ENCODE data around the gene DCAF7. TPM values are rescaled to one million over a fixed set of nuclear protein-coding genes. Genes with fewer than 3 reads are reported as not detected.

The DCAF7 gene
- total RNA-seq, 1 experiment from 2014 or later = 144 TPM

DNA sequence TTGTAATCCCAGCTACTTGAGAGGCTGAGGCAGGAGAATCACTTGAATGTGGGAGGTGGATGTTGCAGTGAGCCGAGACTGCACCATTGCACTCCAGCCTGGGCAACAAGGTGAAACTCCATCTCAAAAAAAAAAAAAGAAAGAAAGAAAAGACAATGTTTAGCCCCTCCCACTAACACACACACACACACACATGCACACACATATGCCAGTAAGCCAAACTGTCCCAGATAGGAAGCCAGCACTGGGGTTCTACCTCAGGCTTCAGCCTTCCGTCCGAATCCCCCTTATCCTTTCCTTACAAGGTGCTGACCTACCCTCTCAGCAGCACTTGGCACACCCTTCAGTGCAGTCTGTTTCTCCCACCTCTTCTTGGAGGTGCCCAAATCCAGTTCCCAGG lies 35.8 kb upstream of the DCAF7 start:
- BruUV-seq (replicated peaks) = no TSS peak
- Histone ChIP-seq H3K4me3 (replicated peaks in 1 of 2; ENCODE audit: low read depth in 1 of 2, low read length in 2 of 2) (no peak overlapping the region), H3K9ac (ENCODE audit: low read length) (no peak overlapping the region), H3K4me2 (ENCODE audit: low read length) (no peak overlapping the region), H3K27ac (ENCODE audit: low read depth, low read length) (no peak overlapping the region), H3K9me3 (ENCODE audit: control insufficient read depth in 1 of 2, insufficient read depth in 1 of 2, low read depth in 1 of 2, low read length in 2 of 2) (no peaks in the 10 kb centered on the region), H3K9me2 (ENCODE audit: insufficient read depth) (no peaks in the 10 kb centered on the region), H3K79me2 (ENCODE audit: insufficient read depth, low read length) (no peaks in the 10 kb centered on the region), H3K27me3 (ENCODE audit: insufficient read depth, low read length) (peaks cover 3% of the 10 kb centered on the region), H2AFZ (ENCODE audit: low read depth, low read length, poor library complexity, severe bottlenecking) (no peak overlapping the region), H3K4me1 (ENCODE audit: control insufficient read depth in 1 of 2, insufficient read depth in 2 of 2, low read length in 2 of 2) (peaks cover 13 to 18% of the 10 kb centered on the region in 2 experiments), H3K36me3 (ENCODE audit: control insufficient read depth in 1 of 2, insufficient read depth in 2 of 2, low read length in 2 of 2) (no peaks in the 10 kb centered on the region), H4K20me1 (ENCODE audit: insufficient read depth) (no peaks in the 10 kb centered on the region)
- no peak for TF ChIP-seq MAX (IDR thresholded peaks at IDR 0.05)
- TF ChIP-seq ZBTB33 (IDR thresholded peaks at IDR 0.05; ENCODE audit: extremely low read depth, insufficient replicate concordance, low read length) = no peak
- no peak for TF ChIP-seq SIN3A (IDR thresholded peaks at IDR 0.05; ENCODE audit: low read depth)
- no peak for TF ChIP-seq EZH2phosphoT487 (IDR thresholded peaks at IDR 0.05; ENCODE audit: borderline replicate concordance)
- TF ChIP-seq ELF1 (IDR thresholded peaks at IDR 0.05; ENCODE audit: borderline replicate concordance, low read depth) = no peak
- no peak for TF ChIP-seq TCF7L2 (IDR thresholded peaks at IDR 0.05; ENCODE audit: borderline replicate concordance, extremely low read depth, insufficient read depth, insufficient read length)
- TF ChIP-seq, protein P1, sequence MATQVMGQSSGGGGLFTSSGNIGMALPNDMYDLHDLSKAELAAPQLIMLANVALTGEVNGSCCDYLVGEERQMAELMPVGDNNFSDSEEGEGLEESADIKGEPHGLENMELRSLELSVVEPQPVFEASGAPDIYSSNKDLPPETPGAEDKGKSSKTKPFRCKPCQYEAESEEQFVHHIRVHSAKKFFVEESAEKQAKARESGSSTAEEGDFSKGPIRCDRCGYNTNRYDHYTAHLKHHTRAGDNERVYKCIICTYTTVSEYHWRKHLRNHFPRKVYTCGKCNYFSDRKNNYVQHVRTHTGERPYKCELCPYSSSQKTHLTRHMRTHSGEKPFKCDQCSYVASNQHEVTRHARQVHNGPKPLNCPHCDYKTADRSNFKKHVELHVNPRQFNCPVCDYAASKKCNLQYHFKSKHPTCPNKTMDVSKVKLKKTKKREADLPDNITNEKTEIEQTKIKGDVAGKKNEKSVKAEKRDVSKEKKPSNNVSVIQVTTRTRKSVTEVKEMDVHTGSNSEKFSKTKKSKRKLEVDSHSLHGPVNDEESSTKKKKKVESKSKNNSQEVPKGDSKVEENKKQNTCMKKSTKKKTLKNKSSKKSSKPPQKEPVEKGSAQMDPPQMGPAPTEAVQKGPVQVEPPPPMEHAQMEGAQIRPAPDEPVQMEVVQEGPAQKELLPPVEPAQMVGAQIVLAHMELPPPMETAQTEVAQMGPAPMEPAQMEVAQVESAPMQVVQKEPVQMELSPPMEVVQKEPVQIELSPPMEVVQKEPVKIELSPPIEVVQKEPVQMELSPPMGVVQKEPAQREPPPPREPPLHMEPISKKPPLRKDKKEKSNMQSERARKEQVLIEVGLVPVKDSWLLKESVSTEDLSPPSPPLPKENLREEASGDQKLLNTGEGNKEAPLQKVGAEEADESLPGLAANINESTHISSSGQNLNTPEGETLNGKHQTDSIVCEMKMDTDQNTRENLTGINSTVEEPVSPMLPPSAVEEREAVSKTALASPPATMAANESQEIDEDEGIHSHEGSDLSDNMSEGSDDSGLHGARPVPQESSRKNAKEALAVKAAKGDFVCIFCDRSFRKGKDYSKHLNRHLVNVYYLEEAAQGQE (IDR thresholded peaks at IDR 0.05; ENCODE audit: low read depth) = no peak
- ChIA-PET RAD21 (ENCODE audit: low non-redundant PET in 1 of 2, low total read pairs in 2 of 2, uncharacterized antibody in 2 of 2, unreplicated experiment in 2 of 2) (no interaction called here), POLR2A (interaction anchor here (1.3 kb wide), 1 partner anchor 108 kb away, joined by 3 read pairs; the partner anchor contains the start of gene MAP3K3), CTCF (interaction anchor here (0.9 kb wide), 1 partner anchor 89 kb away, joined by 3 read pairs; no protein-coding TSS in a partner anchor)
- intact Hi-C loops (cut with micrococcal nuclease) = no loop called here
- DNase-seq (ENCODE audit: low read depth, low spot score) (no peak), ATAC-seq (no peak)
